HG02885 (cell line): ENCODE measurements around the gene RNU2-63P.
"Not testable (repeated sequence)": the region's sequence is repeated elsewhere in the genome, so short reads cannot be mapped to it uniquely, and the experiment has no call there.

ENCODE experiments used
- ATAC-seq: cut with Tn5 transposase; IDR thresholded peaks from one replicate; pipeline ENCODE4 v1.9.1; 2021; ENCODE audit warnings: mild to moderate bottlenecking; ENCODE audit not compliant: unreplicated experiment, poor library complexity

The RNU2-63P gene

DNA sequence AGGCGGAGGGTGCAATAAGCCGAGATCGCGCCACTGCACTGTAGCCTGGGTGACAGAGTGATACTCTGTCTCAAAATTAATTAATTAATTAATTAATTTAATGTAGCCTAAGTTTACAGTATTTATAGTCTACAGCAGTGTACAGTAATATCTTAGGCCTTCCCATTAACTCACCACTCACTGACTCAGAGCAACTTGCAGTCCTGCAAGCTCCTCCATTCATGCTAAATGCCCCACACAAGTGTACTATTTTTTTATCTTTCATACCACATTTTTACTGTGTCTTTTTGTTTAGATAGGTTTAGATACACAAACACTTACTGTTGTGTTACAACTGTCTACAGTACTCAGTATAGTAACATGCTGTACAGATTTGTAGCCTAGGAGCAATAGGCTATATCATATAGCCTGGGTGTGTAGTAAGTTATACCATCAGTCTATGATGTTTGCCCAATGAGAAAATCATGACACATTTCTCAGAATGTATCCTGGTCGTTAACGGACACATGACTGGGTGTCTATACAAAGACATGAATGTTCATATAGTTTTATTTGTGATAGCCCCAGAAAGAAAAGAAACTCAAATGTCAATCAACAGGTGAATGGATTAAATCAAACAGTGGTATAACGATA is 15.8 kb upstream of the RNU2-63P start:
- no peak for ATAC-seq

DNA sequence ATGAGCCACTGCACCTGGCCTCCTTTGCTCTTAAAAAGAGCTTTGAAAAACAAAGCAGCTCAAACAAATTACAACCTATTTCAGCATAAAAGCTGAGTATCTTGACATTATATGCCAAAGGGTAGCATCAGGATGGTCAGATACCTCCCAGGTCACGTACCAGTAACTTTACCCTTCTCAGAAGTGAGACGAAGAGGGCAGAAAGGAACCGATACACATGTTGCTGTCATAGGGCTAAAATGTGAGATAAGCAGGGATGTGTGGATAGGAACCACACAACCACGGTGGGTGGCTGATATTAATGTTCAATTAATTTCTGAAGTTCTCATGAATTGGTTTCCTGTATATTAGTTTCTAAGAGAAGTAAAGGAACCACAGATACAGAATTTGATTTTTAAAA is 12.6 kb upstream of the RNU2-63P start:
- no peak for ATAC-seq

DNA sequence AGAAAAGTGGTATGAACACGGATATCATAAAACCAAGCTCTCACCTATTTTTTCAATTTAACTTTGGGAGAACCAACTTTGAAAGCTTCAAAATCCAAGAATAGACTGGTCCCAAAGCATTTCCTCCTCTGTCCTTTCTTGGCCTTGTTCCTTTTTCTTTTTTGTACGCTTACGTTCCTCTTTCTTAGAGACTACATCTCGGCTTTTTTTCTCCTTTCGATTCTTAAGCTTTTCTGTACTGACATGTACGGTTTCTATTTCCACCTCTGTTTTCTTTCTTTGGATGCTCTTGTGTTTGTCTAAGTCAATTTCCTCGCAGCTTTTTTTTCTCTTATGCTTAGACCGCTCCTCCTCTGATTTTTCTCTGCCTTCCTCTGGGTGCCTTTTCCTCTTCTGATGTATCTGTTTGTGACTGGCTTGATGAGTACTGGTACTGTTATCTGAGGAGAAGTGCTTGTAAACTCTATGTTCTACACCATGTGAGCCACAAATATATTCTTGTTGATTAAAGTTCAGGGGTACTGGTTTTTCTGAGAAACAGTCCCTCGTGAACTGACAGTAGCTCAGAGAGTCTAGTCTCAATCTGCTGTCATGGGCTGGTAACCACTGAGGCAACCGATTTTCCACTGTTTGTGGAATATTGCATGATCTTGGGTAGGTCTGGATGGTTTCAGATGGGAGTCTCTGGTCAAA is 11.5 kb upstream of the RNU2-63P start:
- no peak for ATAC-seq

DNA sequence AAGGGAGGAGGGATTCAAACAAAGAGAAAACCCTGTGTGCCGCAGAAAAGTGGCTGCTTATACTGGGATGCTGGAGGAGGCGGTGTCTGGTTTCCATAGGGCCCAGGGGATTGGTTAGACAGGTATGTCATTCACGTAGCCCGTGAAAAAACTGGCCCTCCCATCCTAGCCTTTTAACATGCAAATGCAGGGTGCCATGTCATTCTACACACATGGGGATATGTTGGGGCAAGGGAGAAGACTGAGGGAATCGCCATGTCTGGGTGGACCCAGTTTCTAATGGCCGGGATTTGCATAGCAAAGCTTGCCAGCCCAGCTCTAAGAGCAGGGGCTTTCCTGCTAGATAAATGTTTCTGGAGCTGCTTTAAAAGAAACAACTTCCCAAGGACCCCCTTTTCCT is 8.2 kb upstream of the RNU2-63P start:
- ATAC-seq, result no peak

DNA sequence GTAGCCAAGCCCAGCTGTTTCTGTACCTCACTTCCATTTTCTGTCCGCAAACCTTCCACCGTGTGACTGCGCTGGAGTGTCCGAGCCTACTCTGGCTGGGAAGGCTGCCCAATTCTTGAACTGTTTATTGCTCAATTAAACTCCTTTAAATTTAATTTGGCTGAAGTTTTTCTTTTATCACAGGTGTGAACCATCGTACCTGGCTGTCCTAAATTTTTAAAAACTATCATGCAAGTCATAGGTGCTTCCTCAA is 6.2 kb upstream of the RNU2-63P start:
- no peak for ATAC-seq

DNA sequence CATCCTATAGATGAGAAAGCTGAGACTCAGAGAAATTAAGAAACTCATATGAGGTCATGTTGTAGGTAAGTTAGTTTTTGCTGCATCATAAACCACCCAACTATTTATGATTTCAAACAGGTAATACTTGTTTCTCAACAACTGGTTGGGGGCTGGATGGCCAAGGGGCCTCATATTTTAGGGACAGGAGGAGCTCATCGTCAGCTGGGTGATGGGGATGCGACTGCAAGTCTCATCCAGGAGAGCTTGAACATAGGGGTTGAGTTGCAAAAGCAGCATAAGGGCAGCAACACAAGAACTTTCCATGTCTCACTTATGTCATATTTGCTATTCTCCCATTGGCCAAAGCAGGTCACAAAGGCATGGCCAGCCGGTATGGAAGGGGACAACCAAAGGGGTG is 3.6 kb upstream of the RNU2-63P start:
- no peak for ATAC-seq

DNA sequence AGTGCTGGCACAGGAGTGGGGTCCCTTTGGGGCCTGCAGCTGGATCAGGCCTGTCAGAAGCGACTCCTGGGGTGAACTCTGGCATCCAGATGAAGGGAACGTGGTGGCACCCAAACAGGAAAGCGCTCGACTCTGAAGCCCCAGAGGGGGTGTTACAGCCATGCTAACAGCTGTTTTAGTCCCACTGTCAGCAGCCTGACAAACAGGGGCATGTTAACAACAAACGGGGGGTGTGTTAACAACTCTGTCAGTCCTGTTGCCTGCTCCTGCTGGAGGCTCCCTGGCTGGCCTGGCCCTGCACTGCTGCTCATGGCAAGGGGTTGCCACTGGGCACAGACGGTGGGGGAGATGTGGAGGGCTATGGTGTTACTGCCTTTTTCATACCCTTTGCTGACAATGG is 2.6 kb upstream of the RNU2-63P start:
- ATAC-seq, result no peak

DNA sequence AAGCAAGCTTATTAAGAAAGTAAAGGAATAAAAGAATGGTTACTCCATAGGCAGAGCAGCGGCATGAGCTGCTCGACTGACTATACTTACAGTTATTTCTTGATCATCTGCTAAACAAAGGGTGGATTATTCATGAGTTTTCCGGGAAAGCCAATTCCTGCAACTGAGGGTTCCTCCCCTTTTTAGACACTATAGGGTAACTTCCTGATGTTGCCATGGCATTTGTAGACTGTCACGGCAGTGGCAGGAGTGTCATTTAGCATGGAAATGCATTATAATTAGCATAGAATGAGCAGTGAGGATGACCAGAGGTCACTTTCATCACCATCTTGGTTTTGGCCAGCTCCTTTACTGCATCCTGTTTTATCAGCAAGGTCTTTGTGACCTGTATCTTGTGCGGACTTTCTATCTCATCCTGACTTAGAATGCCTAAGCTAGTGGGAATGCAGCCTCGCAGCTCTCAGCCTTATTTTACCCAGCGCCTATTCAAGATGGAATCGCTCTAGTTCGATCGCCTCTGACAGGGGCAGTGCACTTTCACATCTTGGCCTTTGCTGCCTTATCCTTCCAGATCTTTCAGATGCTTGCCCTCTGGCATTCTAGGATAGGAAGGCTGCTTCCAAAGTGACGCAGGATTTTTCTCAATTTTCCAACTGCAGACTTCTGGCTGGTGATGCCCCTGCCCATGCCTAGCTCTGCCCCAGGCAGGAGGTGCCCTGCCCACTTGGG is 1.9 kb upstream of the RNU2-63P start:
- not testable (repeated sequence) for ATAC-seq

DNA sequence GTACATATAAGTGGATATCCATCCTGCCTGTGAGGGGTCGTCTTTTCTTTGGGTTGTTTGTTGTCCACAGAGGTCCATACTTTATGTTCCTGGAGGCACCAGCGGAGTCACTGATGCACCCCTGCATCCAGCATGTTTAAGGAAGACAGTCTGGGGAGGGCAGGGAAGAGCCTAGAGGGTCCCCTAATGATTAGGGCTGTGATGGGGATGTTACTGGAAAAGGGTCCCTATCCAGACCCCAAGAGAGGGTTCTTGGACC is 1.4 kb upstream of the RNU2-63P start:
- ATAC-seq, result not testable (repeated sequence)

DNA sequence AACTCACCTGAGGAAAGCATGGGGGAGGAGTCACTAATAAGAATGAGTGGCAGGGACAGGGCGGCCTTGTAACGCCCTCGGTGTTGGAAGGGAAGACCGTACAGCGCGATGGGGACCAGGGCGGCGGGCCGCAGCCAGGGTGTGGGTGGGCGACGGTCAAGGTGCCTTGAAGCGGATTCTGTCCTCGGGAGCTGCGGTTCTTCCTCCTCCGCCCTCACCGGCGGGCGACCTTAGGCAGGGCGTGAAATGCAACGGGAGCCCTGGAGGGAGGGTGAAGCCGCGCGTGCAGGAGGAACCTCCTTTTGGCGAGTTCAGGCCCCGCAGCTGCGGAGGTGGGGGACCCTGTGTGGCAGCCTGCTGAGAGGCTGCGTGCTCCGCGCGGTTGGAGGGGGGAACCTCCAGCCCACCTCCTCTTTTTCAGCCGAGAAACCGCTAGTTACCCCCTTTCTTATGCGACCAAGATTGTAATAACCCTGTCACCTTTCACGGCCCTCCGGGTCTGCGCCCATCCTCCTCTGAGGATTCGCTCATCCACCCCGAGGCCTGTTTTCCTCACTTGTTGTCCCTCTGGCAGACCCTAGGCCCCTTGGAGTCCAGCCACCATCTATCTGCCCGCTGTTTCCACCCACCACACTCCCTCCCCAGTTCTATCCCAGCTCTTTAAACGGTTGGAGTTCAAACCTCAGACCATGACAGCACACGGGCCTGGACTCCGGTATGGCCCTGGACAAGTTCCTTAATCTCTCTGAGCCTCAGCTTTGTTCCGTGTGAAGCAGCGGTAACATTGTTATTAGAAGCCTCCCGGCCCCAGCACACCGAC is 823 bp upstream of the RNU2-63P start:
- ATAC-seq, result peak; percentile 61

DNA sequence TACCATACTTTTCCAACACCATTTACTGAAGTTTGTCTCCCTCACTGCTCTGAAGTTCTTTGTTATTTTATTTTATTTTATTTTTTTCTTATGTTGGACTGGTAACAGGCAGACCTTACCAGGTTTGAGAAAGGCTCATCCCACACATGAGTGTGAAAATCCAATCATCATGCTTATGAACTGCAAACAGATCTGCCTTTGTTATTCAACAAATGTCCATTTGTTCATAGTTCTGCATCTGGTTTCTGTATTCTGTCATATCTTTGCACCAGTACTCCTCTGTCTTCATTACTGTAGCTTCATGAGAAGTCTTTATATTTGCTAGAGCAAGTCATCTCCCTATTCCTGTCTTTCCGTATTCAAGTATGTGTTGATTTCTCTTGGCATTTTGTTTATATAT is 5.3 kb downstream of the RNU2-63P start:
- ATAC-seq, result no peak

DNA sequence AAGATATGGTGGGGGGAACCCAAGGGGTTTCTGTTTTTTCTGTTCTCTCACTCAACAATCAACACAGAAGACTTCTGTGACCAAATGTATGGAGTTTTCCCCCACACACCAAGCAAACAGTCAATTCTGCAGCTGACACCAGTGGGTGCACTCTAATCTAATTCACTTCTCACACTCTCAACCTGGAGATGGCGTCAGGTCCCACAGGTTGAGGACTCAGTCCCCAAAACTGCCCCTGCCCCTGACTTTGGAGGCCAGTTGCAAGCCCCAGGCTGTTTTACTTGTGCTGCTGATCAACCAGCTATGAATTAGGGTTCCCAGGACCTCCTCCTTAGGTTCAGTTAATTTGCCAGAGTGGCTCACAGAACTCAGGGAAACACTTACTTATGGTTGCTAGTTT is 6.2 kb downstream of the RNU2-63P start:
- ATAC-seq, result no peak

DNA sequence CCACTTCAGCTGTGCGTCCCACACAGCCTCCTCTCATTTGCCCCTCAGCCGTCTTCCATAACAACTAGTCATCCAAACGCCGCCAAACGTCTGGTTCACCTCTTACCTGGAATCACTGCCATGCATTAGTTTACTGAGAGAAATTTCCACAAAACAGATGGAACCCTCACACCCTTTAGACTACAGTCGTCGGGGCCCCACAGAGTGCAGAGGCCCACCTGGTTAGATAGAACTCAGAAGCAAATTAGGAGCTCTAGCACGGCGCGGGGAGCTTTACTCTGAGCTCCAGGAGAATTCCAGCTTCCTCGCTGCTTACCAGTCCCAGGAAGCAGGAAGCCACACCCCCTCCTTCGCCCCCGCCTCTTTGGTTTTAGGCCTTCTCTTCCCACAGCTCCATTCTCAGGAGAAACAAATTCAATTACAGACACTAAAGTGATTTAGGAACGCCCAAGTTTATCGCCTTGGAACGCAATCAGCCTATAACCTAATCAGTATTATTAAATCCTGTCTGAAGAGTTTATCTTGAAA is 9.4 kb downstream of the RNU2-63P start:
- ATAC-seq, result no peak

DNA sequence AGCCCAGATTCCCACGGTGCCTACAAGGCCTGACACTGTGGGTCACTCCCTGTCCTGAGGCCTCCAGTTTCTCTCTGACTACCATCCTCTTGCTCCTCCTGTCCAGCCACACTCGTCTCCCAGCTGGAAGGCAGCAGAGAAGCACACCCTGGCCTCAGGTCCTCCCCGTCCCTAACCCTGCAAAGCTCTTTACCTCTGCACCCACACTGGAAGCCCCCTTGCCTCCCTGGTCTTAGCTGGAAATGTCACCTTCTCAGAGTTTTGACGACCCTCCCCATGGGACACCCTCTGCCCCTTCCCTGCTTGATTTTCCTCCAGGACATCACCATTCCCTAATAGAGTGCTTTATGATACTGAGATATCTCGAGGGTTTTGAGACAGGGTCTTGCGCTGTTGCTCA is 10.6 kb downstream of the RNU2-63P start:
- ATAC-seq, result no peak

DNA sequence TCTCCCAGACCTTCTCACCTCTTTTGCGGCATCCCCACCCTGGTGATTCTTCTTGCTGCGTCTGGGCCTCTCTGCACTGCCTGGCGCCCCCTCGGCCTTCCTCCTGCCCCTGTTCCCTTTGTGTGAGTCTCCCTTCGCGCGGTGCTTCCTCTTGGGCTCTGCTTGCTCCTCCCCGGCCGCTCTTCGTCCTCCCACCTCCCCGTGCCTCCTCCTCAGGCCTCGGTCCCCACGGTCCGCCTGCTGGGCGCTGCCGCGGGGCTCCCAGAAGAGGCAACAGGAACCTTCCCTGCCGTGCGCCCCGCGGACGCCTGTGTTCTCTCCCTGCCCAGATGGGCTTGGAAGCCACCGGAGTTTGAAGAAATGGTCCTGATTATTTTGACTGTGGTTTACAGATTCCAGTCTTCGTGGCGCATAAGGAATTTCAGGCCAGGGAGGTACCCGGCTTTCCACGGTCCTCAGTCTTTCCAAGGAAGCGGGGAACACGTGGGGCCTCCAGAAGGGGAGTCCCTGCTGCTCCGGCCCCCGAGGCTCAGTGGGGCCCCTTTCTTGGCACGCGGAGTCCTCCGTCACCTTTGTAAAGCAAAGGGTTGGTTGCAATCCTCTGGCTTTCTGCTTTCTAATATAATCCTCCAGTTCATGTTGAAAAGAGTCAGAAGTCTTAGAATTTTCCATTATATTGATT is 13.1 kb downstream of the RNU2-63P start:
- no peak for ATAC-seq

DNA sequence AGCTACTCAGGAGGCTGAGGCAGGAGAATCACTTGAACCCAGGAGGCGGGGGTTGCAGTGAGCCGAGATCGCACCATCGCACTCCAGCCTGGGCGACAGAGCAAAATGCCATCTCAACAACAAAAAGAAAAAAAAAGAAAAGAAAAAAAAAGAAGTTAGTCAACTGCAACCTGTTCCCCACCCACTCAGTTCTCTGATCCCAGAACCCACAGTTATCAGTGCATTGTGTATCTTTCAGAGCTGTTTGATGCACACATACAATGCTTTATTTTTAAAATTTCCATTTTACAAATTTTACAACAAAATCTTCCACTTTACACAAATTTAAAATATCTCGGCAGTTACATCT is 14.0 kb downstream of the RNU2-63P start:
- ATAC-seq, result no peak

DNA sequence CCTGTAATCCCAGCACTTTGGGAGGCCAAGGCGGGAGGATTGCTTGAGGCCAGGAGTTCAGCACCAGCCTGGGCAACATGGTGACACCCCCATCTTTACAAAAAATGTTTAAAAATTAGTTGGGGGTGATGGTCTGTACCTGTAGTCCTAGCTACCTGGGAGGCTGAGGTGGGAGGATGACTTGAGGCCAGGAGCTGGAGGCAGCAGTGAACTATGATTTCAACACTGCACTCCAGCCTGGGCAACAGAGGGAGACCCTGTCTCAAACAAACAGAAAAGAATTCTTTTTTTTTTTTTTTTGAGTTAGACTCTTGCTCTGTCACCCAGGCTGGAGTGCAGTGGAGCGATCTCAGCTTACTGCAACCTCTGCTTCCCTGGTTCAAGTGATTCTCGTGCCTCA is 15.9 kb downstream of the RNU2-63P start:
- not testable (repeated sequence) for ATAC-seq

DNA sequence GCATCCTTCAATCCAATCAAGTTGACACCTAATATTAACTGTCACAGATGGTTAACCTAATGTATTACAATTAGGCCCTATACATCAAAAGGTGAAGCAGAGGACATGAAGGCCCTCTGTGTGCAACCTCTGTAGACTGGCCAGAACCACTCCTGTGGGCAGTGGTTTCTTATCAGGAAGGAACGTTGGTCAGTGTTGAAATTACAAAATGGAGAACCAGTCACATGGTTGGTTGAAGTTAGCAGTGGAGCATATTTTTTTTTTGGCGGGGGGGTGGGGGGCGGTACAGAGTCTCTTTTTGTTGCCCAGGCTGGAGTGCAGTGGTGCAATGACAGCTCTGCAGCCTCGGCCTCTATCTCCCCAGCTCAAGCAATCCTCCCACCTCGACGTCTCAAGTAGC is 19.8 kb downstream of the RNU2-63P start:
- ATAC-seq, result no peak

DNA sequence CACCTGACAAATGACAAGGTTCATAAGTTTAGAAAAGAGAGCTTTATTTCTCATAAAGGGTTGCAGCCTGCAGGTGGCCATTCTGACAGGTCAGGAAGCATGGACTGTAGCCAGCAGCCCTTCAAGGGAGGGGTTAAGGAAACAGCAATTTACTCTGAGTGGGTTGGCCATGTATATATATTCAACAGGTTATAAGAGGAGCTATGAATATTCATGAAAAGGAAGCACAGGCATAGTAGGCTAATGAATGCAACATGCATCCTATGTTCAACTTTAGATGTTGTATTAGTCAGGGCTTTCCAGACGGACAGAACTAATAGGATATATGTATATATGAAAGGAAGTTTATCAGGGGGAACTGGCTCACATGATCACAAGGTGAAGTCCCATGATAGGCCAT is 20.6 kb downstream of the RNU2-63P start:
- no peak for ATAC-seq

DNA sequence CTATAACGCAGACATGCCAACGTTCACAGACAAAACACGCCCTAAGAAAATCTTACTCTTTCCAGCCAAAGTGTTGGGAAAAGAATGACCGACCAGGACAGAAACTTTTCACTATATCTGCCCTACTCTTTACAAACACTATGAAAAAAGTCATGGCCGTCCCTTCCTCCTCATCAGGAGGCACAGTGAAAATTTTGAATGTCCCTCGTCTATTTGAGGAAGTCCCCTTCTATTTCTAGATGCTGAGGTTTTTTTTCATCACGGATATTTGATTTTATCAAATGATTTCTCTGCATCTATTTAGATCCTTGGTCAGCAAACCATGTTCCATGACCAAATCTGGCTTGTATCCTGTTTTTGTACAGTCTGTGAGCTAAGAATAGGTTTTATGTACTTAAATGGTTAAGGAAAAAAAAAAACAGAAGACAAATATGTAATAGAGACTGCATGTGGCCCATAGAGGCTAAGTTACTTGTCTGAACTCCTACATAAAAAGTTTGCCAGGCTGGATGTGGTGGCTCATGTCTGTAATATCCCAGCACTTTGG is 22.0 kb downstream of the RNU2-63P start:
- ATAC-seq, result not testable (repeated sequence)
